Thyroid gland (tissue), 4 donors: ENCODE measurements around the gene CACTIN.

Experiments
- POLR2A ChIP-seq, 2 donors: fragments of 450-650 bp; IDR thresholded peaks; one replicate each; pipeline ENCODE4 v1.6.1; 2017; ENCODE audit warnings: antibody characterized with exemption in 2 of 2, mild to moderate bottlenecking in 2 of 2, moderate library complexity in 1 of 2
- TF ChIP-seq, protein P1 (sequence below), 6 experiments: fragments of 200-600 bp in 3 of 6; fragments of 450-650 bp in 3 of 6; sonication (generic) in 3 of 6; IDR thresholded peaks; one replicate each; pipeline ENCODE4 v1.5.1; 2016 to 2019; ENCODE audit warnings: antibody characterized with exemption in 6 of 6, mild to moderate bottlenecking in 2 of 6, inconsistent platforms in 1 of 6, moderate library complexity in 1 of 6

GRCh38 chr19:3637621-3638020 lies 11.0 kb upstream of the CACTIN start:
- TF ChIP-seq POLR2A (IDR thresholded peaks at IDR 0.05): no peak
- TF ChIP-seq, protein P1, sequence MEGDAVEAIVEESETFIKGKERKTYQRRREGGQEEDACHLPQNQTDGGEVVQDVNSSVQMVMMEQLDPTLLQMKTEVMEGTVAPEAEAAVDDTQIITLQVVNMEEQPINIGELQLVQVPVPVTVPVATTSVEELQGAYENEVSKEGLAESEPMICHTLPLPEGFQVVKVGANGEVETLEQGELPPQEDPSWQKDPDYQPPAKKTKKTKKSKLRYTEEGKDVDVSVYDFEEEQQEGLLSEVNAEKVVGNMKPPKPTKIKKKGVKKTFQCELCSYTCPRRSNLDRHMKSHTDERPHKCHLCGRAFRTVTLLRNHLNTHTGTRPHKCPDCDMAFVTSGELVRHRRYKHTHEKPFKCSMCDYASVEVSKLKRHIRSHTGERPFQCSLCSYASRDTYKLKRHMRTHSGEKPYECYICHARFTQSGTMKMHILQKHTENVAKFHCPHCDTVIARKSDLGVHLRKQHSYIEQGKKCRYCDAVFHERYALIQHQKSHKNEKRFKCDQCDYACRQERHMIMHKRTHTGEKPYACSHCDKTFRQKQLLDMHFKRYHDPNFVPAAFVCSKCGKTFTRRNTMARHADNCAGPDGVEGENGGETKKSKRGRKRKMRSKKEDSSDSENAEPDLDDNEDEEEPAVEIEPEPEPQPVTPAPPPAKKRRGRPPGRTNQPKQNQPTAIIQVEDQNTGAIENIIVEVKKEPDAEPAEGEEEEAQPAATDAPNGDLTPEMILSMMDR (IDR thresholded peaks at IDR 0.05): no peak
